ENCODE data around the gene OXER1.

OXER1 gene

DNA sequence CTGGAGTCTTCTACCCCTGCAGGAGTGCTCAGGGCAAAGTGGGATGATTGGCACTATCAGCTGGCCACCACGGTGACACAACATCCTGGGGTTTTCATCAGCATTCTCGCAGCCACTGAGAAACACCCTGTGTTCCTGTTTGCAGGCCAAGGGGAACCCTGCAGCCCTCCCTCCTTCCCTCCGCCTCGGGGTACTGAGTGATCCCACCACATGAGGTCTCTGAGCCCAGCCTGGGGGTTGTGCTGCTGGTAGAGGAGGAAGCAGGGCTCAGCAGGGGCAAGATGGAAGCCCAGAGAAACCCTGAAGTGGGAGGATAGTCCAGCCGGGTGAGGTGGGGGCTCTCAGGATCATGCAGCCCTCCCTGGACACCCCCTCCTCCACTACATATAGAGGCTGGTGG is at the start of gene OXER1:
Gene OXER1 (minus strand): TSS at position 40 of the 400 bp plus-strand sequence. CDS start 73 bp downstream, outside the sequence.
- peak in 1 of 2 donors; percentile 36 for DNase-seq

DNA sequence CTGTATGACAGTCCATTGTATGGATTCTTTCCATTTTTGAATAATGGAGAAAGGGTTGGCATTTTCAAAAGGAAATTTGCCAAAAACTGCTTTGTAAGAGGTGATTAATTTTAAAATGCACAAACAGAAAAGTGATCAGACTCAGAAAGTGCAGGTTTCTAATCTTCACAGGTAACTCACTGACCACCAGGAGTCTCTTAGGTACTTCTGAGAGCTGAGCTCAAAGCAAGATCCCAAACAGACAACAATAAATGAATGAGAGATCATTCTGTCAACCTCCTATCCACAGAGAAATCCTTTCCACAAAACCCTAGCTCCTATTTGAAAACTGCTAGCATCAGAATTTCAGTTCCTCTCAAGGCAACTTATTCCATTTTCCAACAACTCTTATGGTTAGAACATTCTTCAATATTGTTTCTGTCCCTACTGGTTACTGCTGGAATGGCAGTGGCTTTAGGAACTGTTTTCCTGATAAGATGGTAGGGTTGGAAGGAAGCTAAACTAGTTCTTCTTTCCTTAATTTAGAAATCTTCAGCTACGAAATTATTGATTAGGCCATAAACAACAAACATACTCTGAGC is 49.1 kb upstream of the OXER1 start:
- no peak for DNase-seq

GRCh38 chr2:42810971-42811811 is 47.3 kb upstream of the OXER1 start:
- DNase-seq, result peak; percentile 46 to 48

DNA sequence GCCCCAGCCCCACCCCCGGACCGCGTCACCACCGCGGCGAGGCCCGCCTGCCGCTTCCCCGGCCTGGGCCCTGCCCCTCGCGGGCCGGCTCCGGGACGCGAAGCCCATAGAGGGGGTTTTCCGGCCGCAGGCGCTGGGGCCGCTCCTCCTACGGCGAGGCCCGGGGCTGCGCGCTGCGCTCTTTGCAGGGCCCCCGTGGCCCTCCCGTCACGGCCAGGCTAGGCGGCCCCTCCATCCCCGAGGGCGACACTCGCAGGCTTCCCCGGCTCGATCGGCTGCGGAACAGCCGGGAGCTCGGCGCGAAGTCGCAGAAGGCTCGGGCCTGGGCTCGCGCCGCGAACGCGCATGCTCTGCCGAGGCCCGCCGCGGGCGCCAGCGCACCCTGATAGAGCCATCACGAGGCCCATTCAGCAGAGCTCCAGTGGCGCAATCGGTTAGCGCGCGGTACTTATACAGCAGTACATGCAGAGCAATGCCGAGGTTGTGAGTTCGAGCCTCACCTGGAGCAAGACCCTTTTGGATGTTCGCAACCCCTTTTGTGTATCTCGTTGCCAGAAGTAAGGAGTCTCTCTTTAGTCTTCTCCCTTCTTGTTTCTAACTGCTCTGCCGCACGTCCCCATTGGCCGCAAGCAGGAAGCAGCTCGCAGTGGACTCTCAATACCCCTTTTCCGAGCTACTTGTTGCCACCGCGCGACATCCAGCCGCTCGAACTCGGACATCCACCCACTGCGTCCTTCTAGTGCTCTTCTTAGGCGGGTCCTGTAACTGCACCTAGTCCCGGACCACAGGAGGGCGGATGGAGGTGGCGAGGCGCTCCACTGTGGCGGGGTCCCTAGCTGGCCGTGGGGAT is 46.4 kb upstream of the OXER1 start:
- DNase-seq, result peak; percentile 96 to 97

DNA sequence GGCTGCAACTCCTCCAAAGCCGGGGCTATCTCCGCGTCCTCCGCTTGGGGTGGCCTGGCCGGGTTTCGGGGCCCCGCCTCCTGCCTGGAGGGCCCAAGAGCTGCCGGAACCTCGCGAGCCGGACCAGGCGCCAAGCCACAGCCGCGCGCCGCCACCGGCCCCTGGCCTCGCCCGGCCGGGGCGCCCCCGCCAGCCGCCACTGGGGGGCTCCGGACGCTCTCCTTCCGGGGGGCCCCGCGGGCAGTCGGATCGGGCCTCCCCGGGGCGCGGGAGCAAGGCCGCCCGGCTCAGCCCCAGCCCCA is 45.8 kb upstream of the OXER1 start:
- DNase-seq, result no peak

DNA sequence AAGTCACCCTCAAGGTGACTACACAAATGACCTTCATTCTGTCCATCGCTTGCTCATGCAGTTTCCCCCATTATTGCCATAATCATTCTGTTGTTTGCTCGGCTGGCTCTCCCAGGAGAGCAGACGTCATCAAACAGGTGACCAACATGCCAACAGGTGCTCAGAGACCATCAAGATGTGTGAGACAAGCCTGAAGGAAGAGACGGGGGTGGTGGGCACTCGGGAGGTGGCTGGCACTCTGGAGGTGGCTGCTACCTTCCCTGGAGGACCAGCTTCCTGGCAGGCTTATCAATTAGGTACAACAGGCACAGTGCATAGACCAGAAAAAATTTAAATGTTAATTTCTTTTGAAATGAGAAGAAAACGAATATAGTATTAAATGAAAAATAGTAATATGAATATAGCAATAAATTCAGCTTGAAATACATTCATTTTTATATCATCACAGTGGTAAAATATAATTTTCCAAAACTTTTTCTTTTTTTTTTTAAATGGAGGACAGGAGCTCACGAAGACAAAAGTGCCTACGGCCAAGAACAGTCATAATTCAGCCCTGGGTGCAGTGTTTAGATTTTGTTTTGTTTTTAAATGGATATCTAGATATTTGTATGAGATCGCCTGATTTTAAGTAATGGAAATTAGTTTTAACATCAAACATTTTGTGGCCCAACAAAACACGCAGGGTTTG is 45.3 kb upstream of the OXER1 start:
- peak in 1 of 2 donors; percentile 4 for DNase-seq

DNA sequence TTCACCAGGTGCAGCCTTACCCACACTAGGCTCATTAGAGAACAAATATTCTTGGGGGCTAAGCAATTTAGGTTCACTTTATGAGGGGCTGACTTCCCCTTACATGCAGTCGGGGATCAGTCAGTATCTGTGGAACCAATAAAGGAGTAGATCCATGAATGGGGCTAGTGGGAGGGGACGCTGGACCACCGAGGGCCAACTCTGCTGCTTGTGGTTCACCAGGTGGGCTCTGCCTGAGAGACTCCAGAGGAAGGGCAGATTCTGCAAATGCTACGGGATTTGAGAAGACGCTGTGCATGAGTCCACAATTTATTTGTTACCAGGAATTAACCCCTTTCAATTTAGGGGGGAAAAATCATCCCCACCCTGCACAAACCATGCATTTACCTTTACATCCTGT is 44.4 kb upstream of the OXER1 start:
- no peak for DNase-seq

- DNase-seq, result no peak
Measured at GRCh38 chr2:42806786-42807185, 42.9 kb upstream of the OXER1 start.

GRCh38 chr2:42804891-42805290 is 41.0 kb upstream of the OXER1 start:
- no peak for DNase-seq

GRCh38 chr2:42804338-42804737 is 40.4 kb upstream of the OXER1 start:
- peak in 1 of 2 donors; percentile 49 for DNase-seq

GRCh38 chr2:42802150-42802549 is 38.2 kb upstream of the OXER1 start:
- no peak for DNase-seq

DNA sequence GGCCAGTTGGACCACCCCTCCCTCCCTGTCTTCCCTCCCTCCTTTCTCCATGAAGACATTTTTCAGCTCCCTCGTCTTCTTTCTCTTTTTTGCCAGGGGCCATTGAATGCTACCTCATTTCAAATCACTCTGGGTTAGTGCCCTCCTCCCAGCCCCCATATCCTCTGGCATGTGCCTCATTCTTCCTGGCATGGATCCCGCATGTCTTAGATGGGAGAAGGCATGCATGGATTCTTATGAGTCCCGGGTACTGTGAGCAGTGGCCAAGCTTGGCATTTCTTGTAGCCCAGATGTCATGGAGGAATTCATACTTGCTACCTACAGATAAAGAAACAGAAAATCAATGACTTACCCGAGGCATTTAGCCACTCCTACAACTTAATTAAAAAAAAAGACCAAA is 37.4 kb upstream of the OXER1 start:
- DNase-seq, result no peak

- DNase-seq, result no peak
Measured at GRCh38 chr2:42800981-42801380, 37.0 kb upstream of the OXER1 start.

DNA sequence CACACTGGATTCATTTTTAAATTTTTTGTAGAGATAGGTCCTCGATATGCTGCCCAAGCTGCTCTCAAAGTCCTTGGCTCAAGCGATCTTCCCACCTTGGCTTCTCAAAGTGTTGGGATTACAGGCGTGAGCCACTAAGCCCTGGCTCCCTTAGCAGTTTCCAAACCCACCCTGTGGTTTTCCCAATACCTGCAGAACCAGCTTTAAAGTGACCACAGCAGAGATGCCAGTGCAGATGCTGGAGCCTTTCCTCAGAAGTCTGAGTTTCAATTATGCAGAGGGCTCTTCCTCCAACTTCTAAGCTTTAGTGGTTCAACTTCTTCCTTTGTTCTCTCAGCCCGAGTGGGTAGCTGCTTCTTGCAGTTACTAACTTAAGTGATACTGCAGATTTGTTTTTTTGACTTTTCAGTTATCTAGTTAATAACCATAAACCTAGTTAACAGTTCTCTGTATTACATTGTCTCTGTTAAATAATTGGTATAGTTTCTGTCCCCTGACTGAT is 36.6 kb upstream of the OXER1 start:
- no peak for DNase-seq

DNA sequence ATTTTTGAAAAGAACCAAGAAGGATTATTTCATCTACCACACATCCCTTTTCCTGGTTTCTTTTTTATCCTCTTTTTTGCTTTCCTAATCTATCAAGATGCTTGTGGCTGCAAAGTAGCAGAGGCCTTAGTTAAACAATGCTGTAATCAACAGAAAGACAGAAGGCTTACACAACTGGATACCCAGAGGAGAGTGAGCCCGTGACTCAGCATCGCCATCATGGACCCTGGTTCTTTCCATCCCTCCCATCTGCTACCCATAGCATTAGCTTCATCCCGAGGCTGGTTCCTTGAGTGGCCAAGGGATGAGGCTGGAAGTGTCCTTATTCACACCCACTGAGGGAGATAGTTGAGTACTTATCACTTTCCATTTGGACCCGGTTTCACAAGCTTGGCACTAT is 35.9 kb upstream of the OXER1 start:
- DNase-seq, result no peak

GRCh38 chr2:42797281-42797680 is 33.3 kb upstream of the OXER1 start:
- DNase-seq, result no peak

GRCh38 chr2:42796427-42797248 is 32.7 kb upstream of the OXER1 start:
- no peak for DNase-seq

DNA sequence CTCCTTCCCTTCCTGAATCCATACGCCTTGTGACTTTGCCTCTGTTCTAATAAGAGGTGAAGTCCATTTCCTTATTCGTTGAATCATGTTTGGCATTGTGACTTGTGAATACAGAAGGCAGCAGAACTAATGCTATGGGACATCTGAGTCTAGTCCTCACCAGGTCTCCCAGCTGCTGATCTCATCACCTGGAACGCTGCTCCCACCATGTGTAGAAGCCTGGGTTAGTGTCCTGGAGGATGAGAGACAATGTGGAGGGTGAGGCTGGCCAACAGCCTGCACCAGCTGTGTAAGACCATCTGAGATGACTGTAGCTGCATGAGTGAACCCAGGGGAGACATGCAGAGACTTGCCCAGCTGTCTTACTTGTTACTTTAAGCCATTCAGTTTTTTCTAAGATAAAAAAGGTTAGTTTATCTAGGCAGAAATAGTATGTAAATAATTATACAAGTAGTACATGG is 31.9 kb upstream of the OXER1 start:
- DNase-seq, result no peak

- DNase-seq, result no peak
Measured at GRCh38 chr2:42795275-42795674, 31.3 kb upstream of the OXER1 start.

- no peak for DNase-seq
Measured at GRCh38 chr2:42794271-42795046, 30.5 kb upstream of the OXER1 start.
